ENCODE measurements around the gene ZNF497. TPM values are rescaled to one million over a fixed set of nuclear protein-coding genes. Genes with fewer than 3 reads are reported as not detected.

The ZNF497 gene
- total and polyA plus RNA-seq, 10 of the 15 experiments (the other 5 are each of a cell fraction or from before 2014, with no cell fraction given): 0.09 to 0.82 (median 0.28) TPM

GRCh38 chr19:58346961-58347929 is 15.3 kb downstream of the ZNF497 start (continued):
- no peak for TF ChIP-seq ZNF592 (IDR thresholded peaks at IDR 0.05)
- peak; percentile 96 for TF ChIP-seq IKZF1 (conservative IDR thresholded peaks at IDR 0.05)
- no peak for TF ChIP-seq KLF5 (IDR thresholded peaks at IDR 0.05; ENCODE audit: partially characterized antibody)
- no peak for TF ChIP-seq FOXM1 (IDR thresholded peaks at IDR 0.05; ENCODE audit: low read depth, low read length)
- TF ChIP-seq BHLHE40 (IDR thresholded peaks at IDR 0.05; ENCODE audit: borderline replicate concordance in 1 of 2, low read depth in 2 of 2, low read length in 1 of 2): peak; percentile 96
- no peak for TF ChIP-seq NR2C2 (IDR thresholded peaks at IDR 0.05; ENCODE audit: borderline replicate concordance, control insufficient read depth, insufficient read length, low read depth)
- peak; percentile 76; the same call in 1 of the 2 replicates for TF ChIP-seq LARP7 (IDR thresholded peaks at IDR 0.05)
- no peak for TF ChIP-seq PRDM15 (CRISPR knock-in tag; IDR thresholded peaks at IDR 0.05)
- TF ChIP-seq ZNF687 (IDR thresholded peaks at IDR 0.05): peak; percentile 29; the same call in 1 of the 2 replicates
- TF ChIP-seq ATF7 (IDR thresholded peaks at IDR 0.05; ENCODE audit: low read depth): no peak; the same call in 1 of the 2 replicates
- TF ChIP-seq CHD2 (IDR thresholded peaks at IDR 0.05; ENCODE audit: borderline replicate concordance, low read depth, low read length): 0 out of 2 replicates have a peak, but pooled peaks have one; percentile 45
- no peak for TF ChIP-seq BRCA1 (IDR thresholded peaks at IDR 0.05; ENCODE audit: low read depth, low read length)
- TF ChIP-seq POLR2AphosphoS2 (IDR thresholded peaks at IDR 0.05; ENCODE audit: low read depth, low read length): no peak; the same call in 1 of the 2 replicates
- TF ChIP-seq NBN (IDR thresholded peaks at IDR 0.05): peak; percentile 67
- TF ChIP-seq SREBF2 (IDR thresholded peaks at IDR 0.05; ENCODE audit: low read length): no peak
- TF ChIP-seq RFX5 (IDR thresholded peaks at IDR 0.05; ENCODE audit: low read depth, low read length): no peak
- TF ChIP-seq HDAC2 (IDR thresholded peaks at IDR 0.05): no peak
- TF ChIP-seq DPF2 (IDR thresholded peaks at IDR 0.05): peak; percentile 55; the same call in 1 of the 2 replicates

Data from GM12878 (cell line).